ENCODE results near the gene TIMM17B.
"Not testable (repeated sequence)": the region's sequence is repeated elsewhere in the genome, so short reads cannot be mapped to it uniquely, and the experiment has no call there.

The TIMM17B gene

DNA sequence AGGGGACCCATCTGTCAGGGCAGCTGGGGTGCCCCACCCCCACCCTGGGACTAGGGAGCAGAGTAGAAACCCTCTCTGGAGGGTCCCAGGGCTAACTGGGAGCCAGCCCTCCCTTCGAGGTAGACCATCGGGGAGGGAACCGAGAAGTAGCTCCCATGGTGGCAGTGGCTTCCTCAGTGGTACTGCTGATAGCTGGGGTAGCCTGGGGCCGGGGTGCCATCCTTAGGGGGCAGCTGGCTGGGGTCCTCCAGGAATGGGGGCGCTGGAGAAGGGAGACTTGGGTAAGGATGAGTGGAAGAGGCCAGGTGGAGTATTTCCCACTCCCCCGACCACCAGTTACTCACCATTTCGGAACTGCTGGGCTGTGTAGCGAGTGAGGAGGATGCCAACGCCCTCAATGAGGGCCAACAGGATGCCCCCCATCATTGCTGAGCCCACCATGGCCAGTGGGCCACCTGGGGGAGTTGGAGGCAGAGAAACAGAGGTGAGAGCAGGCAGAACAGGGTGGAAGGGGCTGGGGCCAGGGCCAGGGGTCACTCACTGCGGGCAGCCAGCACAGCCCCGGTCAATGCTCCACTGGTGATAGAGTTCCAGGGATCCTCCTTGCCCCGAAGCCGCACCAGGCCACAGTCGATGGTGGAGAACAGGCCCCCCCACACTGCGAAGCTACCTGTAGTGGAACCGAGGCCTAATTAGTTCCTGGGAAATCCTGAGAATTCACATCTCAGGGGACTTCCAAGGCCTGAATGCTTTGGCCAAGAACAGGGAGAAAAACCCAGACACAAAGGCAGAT lies 3.8 kb downstream of the TIMM17B start:
- DNase-seq: no peak

DNA sequence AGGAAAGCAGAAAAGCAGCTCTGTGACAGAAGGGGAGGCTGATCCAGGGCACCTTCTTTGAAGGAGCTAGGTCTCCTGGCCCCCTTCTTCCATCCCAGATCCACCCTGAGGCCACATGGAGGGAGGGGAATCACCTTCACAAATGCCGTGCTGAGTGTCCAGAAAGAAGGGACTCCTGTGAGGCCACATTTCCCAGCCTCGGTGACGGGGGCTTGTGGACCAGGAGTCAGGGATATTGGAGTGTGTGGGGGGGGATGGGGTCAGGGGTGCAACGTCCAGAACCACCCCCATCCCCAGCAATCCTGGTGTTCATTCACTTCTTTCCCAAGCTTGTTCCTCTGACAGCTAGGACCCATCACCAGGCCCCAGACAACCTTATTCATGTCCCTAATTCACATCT lies 4.7 kb downstream of the TIMM17B start:
- DNase-seq: no peak

DNA sequence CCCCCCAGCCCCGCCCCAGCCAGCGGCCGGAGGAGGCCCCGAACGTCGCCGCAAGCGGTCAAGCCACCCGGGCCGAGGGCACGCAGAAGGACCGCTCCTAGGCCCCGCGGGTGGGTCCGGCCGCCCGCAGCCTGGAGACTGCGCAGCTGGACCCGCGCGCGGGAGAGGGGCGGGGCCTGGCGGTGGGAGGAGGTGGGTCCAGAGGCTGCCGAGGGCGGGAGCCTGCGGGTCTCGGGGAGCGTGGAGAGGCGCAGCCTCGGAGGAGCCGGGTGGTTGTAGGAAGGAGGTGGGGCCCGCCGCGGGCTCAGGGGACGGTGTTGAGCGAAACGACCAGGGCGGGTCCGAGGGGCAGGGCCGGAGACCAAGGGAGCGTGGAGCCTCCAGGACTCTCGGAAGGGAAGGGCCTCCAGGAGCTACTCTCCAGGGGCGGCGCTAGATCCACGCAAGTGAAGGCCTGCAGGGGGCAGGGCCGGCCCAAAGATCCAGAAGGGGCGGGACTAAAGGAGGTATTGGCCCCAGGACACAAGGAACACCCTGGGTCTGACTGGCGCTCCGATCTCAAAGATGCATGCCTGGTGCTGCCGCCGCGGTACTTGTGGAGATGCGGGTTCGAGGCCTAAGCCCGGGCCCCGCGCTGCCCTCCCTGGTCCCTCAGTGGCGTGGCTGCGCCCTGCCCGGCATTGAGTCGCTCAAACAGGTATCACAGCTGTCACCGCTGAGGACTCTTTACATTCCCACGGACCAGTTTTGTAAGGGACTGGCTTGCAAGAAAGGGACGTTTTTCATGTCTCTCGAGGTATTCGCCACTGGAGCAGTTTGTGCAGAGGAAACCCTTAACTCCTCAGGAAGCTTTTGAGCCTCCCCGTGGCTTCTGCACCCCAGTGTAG lies 5.9 kb downstream of the TIMM17B start:
- DNase-seq: peak in 1 of 2 experiments; percentile 35

DNA sequence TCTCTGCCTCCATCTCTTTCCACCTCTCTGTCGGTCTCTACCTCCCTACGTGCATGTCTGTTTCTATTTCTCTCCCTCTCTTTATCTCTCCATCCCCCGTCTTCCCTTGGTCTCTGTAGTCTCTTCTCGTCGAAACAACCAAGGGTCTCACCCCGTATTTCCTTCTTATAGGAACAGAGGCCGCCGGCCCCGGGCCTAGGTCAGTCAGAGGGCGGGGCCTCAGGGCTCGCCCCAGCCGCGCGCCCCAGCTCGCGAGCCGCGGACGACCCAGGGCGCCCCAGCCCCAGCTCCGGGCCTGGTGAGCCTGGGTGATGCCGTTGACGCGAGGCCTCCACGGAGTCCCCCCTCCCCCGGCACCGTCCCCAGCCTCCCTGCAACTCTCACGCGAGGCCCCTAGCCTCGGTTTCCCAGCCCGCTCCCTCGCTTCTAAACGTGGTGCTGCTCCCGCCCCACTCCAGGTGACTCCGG lies 6.6 kb downstream of the TIMM17B start:
- DNase-seq: no peak

DNA sequence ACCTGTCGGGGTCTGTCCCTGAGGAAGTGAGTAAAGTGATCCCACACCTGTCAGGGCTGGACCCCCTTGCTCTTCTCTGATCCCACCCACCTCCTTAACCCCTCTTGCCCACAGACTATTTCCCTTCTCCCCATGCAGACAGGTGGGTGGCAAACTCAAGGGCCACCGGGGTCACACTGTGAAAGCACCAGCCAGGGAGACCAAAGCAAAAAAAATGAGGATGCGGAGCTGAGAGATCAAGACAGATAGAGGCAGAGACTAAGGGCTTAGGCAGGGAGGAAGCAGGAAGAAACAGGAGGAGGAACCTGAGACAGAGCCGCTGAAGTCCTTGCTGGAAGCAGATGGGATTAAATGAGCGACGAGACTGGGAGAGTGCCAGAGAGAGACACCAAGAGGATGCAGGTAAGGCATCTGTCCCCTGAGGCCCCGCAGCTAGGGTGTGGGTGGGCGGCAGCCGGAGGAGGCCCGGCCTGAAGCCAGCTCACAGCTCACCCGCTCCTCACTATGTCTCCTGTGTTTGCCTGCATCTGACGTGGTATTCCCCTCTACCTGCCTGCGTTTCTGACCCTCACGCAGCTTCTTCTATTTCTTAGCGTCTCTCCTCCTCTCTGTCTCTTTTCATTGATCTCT lies 7.2 kb downstream of the TIMM17B start:
- DNase-seq: no peak

DNA sequence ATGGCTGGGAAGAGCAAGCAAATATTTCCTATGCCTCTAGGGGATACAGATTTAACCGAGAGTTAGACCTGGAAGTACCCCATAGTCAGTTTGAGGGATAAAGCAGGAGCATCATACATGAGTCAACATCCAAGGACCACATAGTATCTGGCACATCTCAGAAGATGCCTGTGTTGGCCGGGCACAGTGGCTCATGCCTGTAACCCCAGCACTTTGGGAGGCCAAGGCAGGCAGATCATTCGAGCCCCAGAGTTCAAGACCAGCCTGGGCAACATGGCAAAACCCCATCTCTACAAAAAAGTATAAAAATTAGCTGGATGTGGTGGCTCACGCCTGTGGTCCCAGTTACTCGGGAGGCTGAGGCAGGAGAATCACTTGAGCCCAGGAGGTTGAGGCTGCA lies 11.0 kb downstream of the TIMM17B start:
- not testable (repeated sequence) for DNase-seq

DNA sequence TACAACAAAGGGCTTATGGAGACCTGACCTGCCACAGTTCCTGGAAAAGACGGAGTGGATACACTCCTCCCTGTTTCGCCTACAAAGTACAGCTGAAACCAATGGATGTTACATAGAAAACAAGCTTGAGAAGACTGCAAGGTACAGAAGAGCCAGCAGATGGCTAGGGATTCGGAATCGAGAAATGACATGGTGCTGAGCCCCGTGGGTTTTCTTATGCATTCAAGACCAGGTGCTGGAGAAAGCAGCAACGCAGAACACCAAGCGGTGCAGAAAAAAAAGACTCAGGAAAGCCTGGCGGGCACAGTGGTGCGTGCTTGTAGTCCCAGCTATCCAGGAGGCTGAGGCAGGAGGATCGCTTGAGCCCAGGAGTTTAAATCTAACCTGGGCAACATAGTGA lies 13.8 kb downstream of the TIMM17B start:
- no peak for DNase-seq

DNA sequence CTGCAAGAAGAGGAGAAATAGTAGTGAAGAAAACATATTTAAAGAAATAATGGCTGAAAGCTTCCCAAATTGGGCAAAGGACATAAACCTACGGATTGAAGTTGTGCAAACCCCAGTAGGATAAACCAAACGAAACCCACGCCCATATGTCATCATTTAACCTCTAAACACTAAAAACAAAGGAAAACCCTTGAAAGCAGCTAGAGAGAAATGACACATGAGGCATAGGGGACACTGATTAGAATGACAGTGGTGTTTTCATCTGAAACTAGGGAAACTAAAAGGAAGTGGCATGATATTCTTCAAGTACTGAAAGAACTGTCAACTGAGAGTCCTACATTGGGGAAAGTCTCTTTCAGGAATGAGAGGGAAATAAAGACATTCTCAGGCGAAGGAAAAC lies 20.6 kb downstream of the TIMM17B start:
- not testable (repeated sequence) for DNase-seq

DNA sequence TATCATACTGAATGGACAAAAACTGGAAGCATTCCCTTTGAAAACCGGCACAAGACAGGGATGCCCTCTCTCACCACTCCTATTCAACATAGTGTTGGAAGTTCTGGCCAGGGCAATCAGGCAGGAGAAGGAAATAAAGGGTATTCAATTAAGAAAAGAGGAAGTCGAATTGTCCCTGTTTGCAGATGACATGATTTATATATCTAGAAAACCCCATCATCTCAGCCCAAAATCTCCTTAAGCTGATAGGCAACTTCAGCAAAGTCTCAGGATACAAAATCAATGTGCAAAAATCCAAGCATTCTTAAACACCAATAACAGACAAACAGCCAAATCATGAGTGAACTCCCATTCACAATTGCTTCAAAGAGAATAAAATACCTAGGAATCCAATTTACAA lies 25.6 kb downstream of the TIMM17B start:
- DNase-seq: not testable (repeated sequence)

DNA sequence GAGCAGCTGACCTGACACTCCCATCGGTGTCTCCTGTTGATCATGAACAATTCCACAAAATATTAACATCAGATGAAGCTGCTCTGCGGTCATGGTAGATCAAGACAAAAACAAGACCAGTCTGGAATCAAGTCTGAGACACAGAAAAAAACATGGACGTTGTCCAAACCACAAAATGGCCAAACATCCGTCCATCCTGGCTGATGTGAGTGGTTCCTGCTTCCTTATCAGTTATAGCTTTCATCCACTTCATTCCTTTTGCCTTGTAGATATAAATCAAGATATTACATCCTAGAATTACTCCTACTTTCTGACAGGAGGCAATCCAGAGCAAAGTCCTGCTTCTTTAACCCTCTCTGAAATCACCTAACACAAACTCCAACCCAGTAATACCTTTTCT lies 33.4 kb downstream of the TIMM17B start:
- DNase-seq: no peak

DNA sequence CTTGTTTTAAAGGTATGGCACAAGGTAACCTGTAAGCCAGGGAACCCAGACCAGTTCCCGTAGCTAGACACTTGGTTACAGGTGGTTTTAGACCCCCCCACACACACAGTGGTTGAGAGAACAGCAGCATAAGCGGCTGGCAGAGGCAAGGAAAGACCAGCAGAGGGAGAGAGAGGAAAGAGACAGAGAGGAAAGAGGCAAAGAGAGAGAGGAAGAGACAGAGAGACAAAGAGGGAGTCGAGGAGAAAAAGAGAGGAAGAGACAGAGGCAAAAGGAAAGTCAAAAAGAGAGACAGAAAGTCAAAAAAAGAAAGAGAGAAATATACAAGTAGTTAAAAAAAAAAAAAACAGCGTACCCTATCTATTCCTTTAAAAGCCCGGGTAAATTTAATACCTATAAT lies 42.7 kb downstream of the TIMM17B start:
- no peak for DNase-seq

DNA sequence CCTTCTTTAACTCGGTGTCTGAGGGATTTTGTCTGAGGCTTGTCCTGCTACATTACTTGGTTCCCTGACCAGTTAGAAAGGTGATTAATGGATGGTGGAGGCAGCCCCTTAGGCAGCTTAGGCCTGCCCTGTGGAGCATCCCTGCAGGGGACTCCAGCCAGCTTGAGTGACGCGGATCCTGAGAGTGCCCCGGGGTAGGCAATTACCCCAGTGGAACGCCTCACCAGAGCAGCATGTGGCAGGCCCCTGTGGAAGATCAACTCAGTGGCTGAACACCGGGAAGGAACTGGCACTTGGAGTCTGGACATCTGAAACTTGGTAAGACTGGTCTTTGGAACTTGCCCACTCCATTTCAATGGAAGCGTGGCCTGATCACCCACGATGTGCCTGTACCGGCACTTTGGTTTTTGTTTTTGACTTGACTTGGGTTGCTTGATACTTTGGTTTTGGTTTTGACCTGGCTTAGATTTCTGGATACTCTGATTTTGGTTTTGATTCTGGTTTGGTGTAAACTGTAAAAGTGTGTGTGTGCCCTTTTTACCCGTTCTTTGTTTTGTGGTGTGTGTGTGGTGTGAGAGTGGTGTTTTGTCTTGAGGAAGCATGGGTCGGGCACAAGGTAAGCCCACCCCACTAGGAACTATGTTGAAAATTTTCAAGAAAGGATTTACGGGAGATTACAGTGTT lies 43.3 kb downstream of the TIMM17B start:
- not testable (repeated sequence) for DNase-seq

DNA sequence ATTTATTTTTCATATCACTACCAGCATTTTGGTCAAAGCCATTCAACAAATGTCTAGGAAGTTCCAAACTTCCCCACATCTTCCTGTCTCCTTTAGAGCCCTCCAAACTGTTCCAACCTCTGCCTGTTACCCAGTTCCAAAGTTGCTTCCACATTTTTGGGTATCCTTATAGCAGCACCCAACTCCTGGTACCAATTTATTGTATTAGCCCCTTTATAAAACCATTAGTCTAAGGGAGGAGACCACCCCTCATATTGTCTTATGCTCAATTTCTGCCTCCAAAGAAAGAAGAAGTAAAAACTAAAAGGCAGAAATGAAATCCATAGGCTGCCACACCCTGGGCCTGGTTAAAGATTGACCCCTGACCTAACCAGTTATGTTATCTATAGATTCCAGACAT lies 44.1 kb downstream of the TIMM17B start:
- not testable (repeated sequence) for DNase-seq

DNA sequence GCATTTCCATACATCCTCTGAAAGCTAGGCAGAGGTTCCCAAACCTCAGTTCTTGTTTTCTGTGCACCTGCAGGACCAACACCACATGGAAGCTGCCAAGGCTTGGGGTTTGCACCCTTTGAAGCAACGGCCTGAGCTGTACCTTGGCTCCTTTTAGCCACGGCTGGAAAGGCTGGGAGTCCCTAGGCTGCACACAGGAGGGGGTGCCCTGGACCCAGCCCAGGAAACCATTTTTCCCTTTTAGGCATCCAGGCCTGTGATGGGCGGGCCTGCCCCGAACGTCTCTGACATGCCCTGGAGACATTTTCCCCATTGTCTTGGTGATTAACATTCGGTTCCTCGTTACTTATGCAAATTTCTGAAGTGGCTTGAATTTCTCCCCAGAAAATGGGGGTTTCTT lies 44.7 kb downstream of the TIMM17B start:
- no peak for DNase-seq

DNA sequence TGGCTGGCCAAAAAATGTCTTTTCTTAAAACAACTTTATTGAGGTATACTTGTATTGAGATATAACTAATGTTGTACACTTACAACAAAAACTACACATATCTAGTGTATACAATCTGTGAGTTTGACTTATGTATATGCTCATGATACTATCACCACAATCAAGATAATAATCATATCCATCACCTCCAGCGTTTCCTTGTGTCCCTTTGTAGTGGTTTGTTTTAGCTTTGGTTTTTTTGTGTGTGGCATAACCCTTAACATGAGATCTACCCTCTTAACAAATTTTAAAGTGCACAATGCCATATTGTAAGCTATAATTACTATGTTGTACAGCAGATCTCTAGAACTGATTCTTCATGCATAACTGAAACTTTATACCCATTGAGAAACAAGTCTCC lies 48.7 kb downstream of the TIMM17B start:
- no peak for DNase-seq

All from NCI-H187 (cell line).